ENCODE data around the gene GRK4.

Gene GRK4

DNA sequence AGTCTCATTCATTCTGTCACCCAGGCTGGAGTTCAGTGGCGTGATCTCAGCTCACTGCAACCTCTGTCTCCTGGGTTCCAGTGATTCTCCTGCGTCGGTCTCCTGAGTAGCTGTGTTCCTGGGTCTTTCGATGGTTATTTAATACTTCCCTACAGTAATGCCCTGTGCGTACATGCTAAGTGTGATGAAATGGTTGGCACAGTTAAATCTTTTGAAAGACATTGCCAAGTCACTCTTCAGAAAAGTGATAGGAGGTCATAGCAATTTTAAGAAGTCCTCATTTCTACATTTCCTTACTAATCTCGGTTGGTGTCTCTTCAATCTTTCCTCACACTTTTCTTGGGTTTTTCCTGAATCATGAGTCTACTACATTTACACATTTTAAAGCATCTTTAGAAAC is 96.6 kb downstream of the GRK4 start:
- TF ChIP-seq, protein P1, sequence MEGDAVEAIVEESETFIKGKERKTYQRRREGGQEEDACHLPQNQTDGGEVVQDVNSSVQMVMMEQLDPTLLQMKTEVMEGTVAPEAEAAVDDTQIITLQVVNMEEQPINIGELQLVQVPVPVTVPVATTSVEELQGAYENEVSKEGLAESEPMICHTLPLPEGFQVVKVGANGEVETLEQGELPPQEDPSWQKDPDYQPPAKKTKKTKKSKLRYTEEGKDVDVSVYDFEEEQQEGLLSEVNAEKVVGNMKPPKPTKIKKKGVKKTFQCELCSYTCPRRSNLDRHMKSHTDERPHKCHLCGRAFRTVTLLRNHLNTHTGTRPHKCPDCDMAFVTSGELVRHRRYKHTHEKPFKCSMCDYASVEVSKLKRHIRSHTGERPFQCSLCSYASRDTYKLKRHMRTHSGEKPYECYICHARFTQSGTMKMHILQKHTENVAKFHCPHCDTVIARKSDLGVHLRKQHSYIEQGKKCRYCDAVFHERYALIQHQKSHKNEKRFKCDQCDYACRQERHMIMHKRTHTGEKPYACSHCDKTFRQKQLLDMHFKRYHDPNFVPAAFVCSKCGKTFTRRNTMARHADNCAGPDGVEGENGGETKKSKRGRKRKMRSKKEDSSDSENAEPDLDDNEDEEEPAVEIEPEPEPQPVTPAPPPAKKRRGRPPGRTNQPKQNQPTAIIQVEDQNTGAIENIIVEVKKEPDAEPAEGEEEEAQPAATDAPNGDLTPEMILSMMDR (IDR thresholded peaks at IDR 0.05) = no peak
- H3K27ac ChIP-seq = no peak overlapping the region
- no peak overlapping the region for H3K4me3 ChIP-seq
- no peak for DNase-seq (ENCODE audit: low spot score)

DNA sequence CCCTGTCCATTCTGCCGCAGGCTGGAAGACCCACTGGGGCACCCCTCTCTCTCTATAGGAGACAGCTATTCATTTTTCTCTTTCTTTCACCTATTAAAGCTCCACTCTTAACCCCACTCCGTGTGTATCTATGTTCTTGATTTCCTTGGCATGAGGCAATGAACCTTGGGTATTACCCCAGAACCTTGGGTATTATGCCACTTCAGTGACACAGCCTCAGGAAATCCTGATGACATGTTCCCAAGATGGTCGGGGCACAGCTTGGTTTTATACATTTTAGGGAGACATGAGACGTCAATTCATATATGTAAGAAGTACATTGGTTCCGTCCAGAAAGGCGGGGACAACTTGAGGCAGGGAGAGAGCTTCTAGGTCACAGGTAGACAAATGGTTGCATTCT is 97.6 kb downstream of the GRK4 start:
- no peak overlapping the region for H3K27ac ChIP-seq
- no peak overlapping the region for H3K4me3 ChIP-seq
- TF ChIP-seq, protein P1 (IDR thresholded peaks at IDR 0.05) = no peak
- DNase-seq (ENCODE audit: low spot score) = no peak

DNA sequence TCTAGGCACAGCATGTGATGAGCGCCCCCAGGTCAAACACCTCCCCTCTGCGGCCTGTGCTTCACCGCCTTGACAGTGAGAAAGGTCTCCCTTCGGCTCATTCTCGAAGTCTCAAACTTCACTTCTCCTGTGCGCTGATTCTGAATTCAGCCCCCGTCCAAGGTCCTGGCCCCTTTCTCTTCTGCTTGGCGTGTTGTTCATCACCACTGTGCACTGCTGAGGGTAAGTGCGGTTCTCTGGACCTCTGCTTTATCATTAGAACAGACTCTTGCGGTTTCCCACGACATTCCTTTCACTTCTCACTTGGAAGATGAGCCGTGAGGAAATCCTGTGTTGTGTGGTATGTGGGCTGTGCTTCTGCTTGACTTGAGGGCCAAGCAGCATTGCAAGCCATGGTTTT is 99.1 kb downstream of the GRK4 start:
- no peak for DNase-seq (ENCODE audit: low spot score)
- Histone ChIP-seq H3K4me3 (no peak overlapping the region), H3K27ac (no peak overlapping the region)
- TF ChIP-seq, protein P1 (IDR thresholded peaks at IDR 0.05) = no peak

DNA sequence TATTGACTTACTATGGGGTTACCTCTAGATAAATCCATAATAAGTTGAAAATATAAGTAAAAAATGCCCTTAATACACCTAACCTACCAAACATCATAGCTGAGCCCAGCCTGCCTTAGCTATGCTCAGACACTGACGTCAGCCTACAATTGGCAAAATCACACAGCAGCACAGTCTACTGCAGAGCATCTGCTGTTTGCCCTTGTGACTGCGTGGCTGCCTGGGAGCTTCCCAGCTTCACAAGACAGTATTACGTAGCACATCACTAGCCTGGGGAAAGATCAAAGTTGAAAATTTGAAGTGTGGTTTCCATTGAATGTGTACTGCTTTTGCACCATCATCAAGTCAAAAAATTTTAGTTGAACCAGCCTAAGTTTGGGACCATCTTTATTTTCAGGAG is 102.2 kb downstream of the GRK4 start:
- Histone ChIP-seq H3K27ac (no peak overlapping the region), H3K4me3 (no peak overlapping the region)
- DNase-seq (ENCODE audit: low spot score) = no peak
- TF ChIP-seq, protein P1 (IDR thresholded peaks at IDR 0.05) = no peak

DNA sequence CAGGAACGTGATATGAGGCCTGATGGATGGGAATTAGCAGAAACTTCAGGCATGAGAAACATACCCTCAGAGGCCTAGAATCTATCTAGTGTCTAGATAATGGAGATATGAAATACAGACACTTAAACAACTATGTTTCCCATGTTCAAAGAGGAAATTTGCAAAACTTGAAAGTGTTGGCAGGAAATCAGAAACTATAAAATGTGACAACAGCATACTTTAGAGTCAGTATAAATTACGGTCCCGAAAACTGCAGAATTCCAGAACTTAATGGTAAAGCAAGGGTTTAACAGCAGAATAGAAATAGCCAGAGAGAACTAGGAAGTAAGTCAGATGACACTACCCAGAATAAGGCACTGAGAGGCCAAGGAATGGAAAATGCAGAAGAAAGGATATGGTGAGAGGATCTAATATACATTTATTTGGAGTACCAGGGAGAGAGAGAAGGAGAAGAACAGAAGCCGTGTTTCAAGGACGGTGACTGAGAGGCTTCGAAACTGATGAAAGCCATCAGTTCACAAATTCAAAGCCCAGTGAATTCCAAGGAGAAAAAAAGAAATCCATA is 103.5 kb downstream of the GRK4 start:
- H3K27ac ChIP-seq = no peak overlapping the region
- H3K4me3 ChIP-seq = no peak overlapping the region
- no peak for DNase-seq (ENCODE audit: low spot score)
- TF ChIP-seq, protein P1 (IDR thresholded peaks at IDR 0.05) = no peak

DNA sequence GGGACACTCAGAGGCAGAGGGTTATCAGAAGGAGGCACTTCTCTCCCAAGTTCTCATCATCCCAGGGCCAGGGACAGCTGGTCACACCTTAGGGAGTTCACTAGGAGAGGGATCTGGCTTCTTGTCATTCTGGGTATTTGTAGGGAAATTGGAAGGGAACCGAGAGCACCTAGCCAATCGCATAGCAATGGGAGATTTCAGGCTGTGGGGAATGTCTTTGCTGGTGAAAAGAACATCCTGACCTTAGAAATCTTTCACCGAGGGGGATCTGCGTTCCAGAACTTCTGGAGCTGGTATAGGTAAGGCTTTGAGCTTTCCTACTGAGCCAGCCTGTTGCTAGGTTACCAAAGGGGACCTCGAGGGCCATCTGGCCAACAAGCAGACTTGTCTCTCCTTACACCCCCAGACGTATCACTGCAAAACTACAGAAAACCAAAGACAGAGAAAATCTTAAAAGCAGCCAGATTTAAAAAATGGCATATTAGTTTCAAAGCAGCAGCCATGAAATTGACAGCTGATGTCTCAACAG is 104.2 kb downstream of the GRK4 start:
- no peak for DNase-seq (ENCODE audit: low spot score)
- H3K27ac ChIP-seq = no peak overlapping the region
- H3K4me3 ChIP-seq = no peak overlapping the region
- TF ChIP-seq, protein P1 (IDR thresholded peaks at IDR 0.05) = no peak

DNA sequence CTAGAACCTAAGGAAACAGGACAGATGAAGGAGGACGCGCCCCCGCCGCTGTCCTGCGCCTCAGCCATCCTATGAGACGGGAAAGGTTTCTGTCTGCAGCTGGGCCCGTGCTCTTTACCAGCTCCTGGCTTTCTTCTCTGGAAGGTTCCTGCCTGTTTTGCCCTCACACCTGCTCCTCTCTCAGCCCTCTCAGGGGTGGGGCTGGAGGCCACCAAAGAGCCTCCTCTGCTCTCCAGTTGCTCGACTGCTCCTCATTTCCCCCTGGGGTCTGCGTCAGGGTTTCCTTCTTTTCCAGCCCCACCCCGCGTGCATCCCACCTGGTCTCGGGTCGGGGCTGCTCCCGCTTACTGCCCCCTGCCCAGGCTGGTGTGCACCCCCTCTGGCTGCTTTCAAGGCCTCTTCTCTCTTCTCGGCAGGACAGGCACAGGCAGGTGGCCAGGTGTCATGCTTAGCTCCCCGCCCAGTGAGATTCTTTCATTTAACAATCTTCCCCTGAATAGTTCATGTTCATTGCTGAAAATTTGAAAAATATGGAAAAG is 106.4 kb downstream of the GRK4 start:
- DNase-seq (ENCODE audit: low spot score) = no peak
- Histone ChIP-seq H3K4me3 (no peak overlapping the region), H3K27ac (no peak overlapping the region)
- TF ChIP-seq, protein P1 (IDR thresholded peaks at IDR 0.05) = no peak
